Activated CD4-positive, alpha-beta T cell treated with anti-CD3 and anti-CD28 coated beads, Interleukin-2, amount 50 U/mL, for 24 hours (primary cell): ENCODE results near the gene PPP1R3E.

Source experiments
- DNase-seq, 2 donors: peaks; one replicate each; pipeline ENCODE4 v3.0.0-alpha.2; 2020; ENCODE audit warnings: low read depth in 1 of 2, low spot score in 1 of 2

The PPP1R3E gene

GRCh38 chr14:23249824-23250223, 52.8 kb downstream of the PPP1R3E start:
- DNase-seq, result no peak

- DNase-seq, result no peak
Measured at GRCh38 chr14:23248601-23249000, 54.1 kb downstream of the PPP1R3E start.
